ENCODE measurements around the gene CPZ.
"Not testable (repeated sequence)": the region's sequence is repeated elsewhere in the genome, so short reads cannot be mapped to it uniquely, and the experiment has no call there.

CPZ gene

GRCh38 chr4:8557151-8558076, 35.2 kb upstream of the CPZ start:
- DNase-seq, result no peak

GRCh38 chr4:8558080-8558960, 34.2 kb upstream of the CPZ start:
- DNase-seq, result no peak

GRCh38 chr4:8559011-8559410, 33.6 kb upstream of the CPZ start:
- no peak for DNase-seq

GRCh38 chr4:8559524-8560264, 32.9 kb upstream of the CPZ start:
- no peak for DNase-seq

GRCh38 chr4:8560265-8561047, 32.1 kb upstream of the CPZ start:
- DNase-seq, result no peak

- DNase-seq, result no peak
Observed at GRCh38 chr4:8564595-8564994, 28.0 kb upstream of the CPZ start.

- no peak for DNase-seq
Observed at GRCh38 chr4:8568068-8568668, 24.4 kb upstream of the CPZ start.

- DNase-seq, result no peak
Observed at GRCh38 chr4:8570201-8570600, 22.4 kb upstream of the CPZ start.

GRCh38 chr4:8571702-8572685, 20.6 kb upstream of the CPZ start:
- no peak for DNase-seq

- DNase-seq, result no peak
Observed at GRCh38 chr4:8573266-8573665, 19.3 kb upstream of the CPZ start.

GRCh38 chr4:8574796-8575370, 17.7 kb upstream of the CPZ start:
- DNase-seq, result no peak

- DNase-seq, result no peak
Observed at GRCh38 chr4:8575457-8575856, 17.1 kb upstream of the CPZ start.

- DNase-seq, result not testable (repeated sequence)
Observed at GRCh38 chr4:8576591-8576990, 16.0 kb upstream of the CPZ start.

GRCh38 chr4:8577046-8577445, 15.5 kb upstream of the CPZ start:
- DNase-seq, result no peak

GRCh38 chr4:8577972-8578371, 14.6 kb upstream of the CPZ start:
- DNase-seq, result no peak

- DNase-seq, result no peak
Observed at GRCh38 chr4:8578717-8579116, 13.8 kb upstream of the CPZ start.

- no peak for DNase-seq
Observed at GRCh38 chr4:8579526-8580320, 12.8 kb upstream of the CPZ start.

- DNase-seq, result peak; percentile 18
Observed at GRCh38 chr4:8580321-8581093, 12.1 kb upstream of the CPZ start, which contains the start of gene GPR78. TSS of gene GPR78 (plus strand) at chr4:8580392. CDS start at chr4:8580983, 591 bp downstream.
